Measurements from ENCODE around the gene MTSS2. TPM values are rescaled to one million over a fixed set of nuclear protein-coding genes. Genes with fewer than 3 reads are reported as not detected.

MTSS2 gene
- total RNA-seq, 5 donors from 2014 or later (not counting 1 experiment from before 2014, with no cell fraction given), result 2.2 to 7.1 (median 5.1) TPM

DNA sequence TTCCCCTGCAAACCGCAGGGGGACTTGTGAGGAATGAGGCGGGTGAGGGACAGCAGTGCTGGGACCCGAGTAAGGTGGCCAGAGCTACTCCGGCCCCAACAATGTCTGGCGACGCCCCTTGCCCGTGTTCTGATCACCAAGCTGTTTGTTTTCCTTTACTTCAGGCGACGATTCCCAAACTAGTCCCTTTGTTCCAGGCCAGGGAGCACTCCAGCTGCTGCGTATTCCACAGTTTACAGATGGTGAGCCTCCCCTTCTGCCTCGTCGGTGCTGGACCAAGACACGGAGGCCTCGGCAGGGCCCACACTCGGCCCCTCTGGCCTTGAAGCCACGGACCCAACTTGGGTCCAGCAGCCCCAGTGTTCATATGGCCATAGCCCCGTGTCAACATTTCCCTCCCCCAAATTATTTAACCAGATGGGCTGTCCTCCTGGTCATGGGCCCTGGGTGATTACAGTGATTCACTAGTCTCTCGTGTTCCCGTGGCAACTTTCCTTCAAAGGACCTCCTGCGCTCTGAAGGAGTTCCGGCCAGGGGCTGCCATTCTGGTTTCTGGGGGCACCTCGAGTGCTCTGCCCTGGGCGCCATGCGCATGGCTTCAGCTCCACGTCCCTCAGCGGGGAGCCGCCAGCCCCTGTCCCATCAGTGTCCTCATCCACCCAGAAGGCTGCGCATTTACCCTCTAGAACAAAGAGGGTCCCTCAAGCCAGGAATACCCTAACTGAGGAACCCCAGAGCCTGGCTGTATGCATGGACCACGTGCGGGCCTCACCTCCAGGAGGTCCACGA lies 24.8 kb upstream of the MTSS2 start:
- Mint-ChIP-seq H3K27me3 (no peaks in the 10 kb centered on the region), H3K36me3 (peaks cover 4% of the 10 kb centered on the region), H3K27ac (no peak overlapping the region), H3K9me3 (no peaks in the 10 kb centered on the region), H3K4me3 (no peak overlapping the region), H3K4me1 (no peaks in the 10 kb centered on the region)
- no peaks in the 10 kb centered on the region for H3K9me3 ChIP-seq
- no peak for DNase-seq
- ChIA-PET POLR2A (no interaction called here), CTCF (no interaction called here)
- peaks cover 0 to 6% of the 10 kb centered on the region in 2 experiments for H3K4me1 ChIP-seq (ENCODE audit: control insufficient read depth in 1 of 2, extremely low read depth in 1 of 2, insufficient read depth in 2 of 2, low read length in 2 of 2)
- H3K36me3 ChIP-seq (ENCODE audit: control insufficient read depth in 2 of 2, extremely low read depth in 1 of 2, insufficient read depth in 1 of 2, low read length in 1 of 2), result peaks cover 0 to 7% of the 10 kb centered on the region in 2 donors
- H3K4me3 ChIP-seq (ENCODE audit: control insufficient read depth in 1 of 2, extremely low read depth in 1 of 2, low read length in 1 of 2), result no peak overlapping the region
- WGBS (ENCODE audit: insufficient coverage), result 97% methylated on average over 29 of the region's 31 CpGs
- H3K27ac ChIP-seq (ENCODE audit: low read length), result no peak overlapping the region
- H3K27me3 ChIP-seq (replicated peaks in 1 of 2; ENCODE audit: control insufficient read depth in 2 of 2, extremely low read depth in 1 of 2, insufficient read depth in 2 of 2, low read length in 1 of 2), result no peaks in the 10 kb centered on the region
- no peak for ATAC-seq (replicated peaks in 1 of 4)

DNA sequence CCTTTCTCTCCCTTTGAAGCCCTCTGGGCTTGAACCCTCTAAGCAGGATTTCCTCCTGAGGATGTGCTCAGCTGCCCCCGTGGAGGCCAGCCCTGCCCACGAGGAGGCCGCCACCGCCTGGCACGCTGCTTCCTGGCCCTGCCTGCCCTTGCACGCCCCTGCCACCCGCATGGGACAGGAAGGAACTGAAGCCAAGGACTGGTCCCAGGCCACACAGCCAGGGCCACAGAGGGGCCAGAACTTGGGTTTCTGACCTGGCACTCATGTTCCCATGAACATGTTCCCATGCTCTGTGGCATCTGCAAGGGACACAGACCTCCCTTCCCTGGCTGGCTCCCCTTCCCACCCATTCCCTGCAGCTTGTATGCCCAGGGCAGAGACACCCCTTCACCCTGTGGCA lies 24.1 kb upstream of the MTSS2 start:
- Histone ChIP-seq H3K9me3 (no peaks in the 10 kb centered on the region), H3K4me1 (ENCODE audit: control insufficient read depth in 1 of 2, extremely low read depth in 1 of 2, insufficient read depth in 2 of 2, low read length in 2 of 2) (peaks cover 0 to 6% of the 10 kb centered on the region in 2 experiments), H3K27ac (ENCODE audit: low read length) (no peak overlapping the region), H3K36me3 (ENCODE audit: control insufficient read depth in 2 of 2, extremely low read depth in 1 of 2, insufficient read depth in 1 of 2, low read length in 1 of 2) (peaks cover 0 to 7% of the 10 kb centered on the region in 2 donors), H3K27me3 (replicated peaks in 1 of 2; ENCODE audit: control insufficient read depth in 2 of 2, extremely low read depth in 1 of 2, insufficient read depth in 2 of 2, low read length in 1 of 2) (no peaks in the 10 kb centered on the region), H3K4me3 (ENCODE audit: control insufficient read depth in 1 of 2, extremely low read depth in 1 of 2, low read length in 1 of 2) (no peak overlapping the region)
- ChIA-PET POLR2A (no interaction called here), CTCF (no interaction called here)
- H3K27me3 Mint-ChIP-seq, result no peaks in the 10 kb centered on the region
- H3K36me3 Mint-ChIP-seq, result peaks cover 4% of the 10 kb centered on the region
- ATAC-seq (replicated peaks in 1 of 4) (peak in 1 of 4 experiments; percentile 30), DNase-seq (no peak)
- H3K27ac Mint-ChIP-seq, result no peak overlapping the region
- no peaks in the 10 kb centered on the region for H3K4me1 Mint-ChIP-seq
- H3K4me3 Mint-ChIP-seq, result no peak overlapping the region
- H3K9me3 Mint-ChIP-seq, result no peaks in the 10 kb centered on the region
- WGBS (ENCODE audit: insufficient coverage), result 45% methylated on average over 7 of the region's 7 CpGs

DNA sequence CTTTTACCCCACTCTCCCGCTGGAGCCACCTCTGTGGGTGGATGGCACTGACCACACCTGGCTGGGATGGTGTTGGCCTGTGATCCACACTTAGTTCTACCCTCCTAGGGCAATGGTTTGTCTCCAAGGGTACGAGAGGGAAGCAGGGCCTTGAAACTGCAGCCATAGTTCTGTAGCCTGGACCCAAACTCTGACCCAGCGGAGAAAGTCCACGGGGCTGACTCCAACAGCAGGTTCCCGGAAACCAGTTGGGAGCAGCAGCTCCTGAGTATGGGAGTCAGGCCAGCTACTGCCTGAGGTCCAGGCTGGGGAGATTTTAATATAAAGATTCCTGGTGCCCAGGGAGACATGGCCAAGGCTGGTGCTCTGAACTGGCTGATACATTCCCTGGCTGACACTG lies 23.6 kb upstream of the MTSS2 start:
- Histone ChIP-seq H3K36me3 (ENCODE audit: control insufficient read depth in 2 of 2, extremely low read depth in 1 of 2, insufficient read depth in 1 of 2, low read length in 1 of 2) (peaks cover 0 to 7% of the 10 kb centered on the region in 2 donors), H3K4me3 (ENCODE audit: control insufficient read depth in 1 of 2, extremely low read depth in 1 of 2, low read length in 1 of 2) (no peak overlapping the region), H3K27me3 (replicated peaks in 1 of 2; ENCODE audit: control insufficient read depth in 2 of 2, extremely low read depth in 1 of 2, insufficient read depth in 2 of 2, low read length in 1 of 2) (no peaks in the 10 kb centered on the region), H3K9me3 (no peaks in the 10 kb centered on the region), H3K27ac (ENCODE audit: low read length) (no peak overlapping the region), H3K4me1 (ENCODE audit: control insufficient read depth in 1 of 2, extremely low read depth in 1 of 2, insufficient read depth in 2 of 2, low read length in 2 of 2) (peaks cover 0 to 6% of the 10 kb centered on the region in 2 experiments)
- no peaks in the 10 kb centered on the region for H3K27me3 Mint-ChIP-seq
- ChIA-PET CTCF (no interaction called here), POLR2A (no interaction called here)
- no peaks in the 10 kb centered on the region for H3K4me1 Mint-ChIP-seq
- no peaks in the 10 kb centered on the region for H3K9me3 Mint-ChIP-seq
- H3K36me3 Mint-ChIP-seq, result peaks cover 4% of the 10 kb centered on the region
- no peak overlapping the region for H3K27ac Mint-ChIP-seq
- no peak for ATAC-seq (replicated peaks in 1 of 4)
- DNase-seq, result no peak
- no peak overlapping the region for H3K4me3 Mint-ChIP-seq
- 98% methylated on average over 5 of the region's 5 CpGs for WGBS (ENCODE audit: insufficient coverage)

DNA sequence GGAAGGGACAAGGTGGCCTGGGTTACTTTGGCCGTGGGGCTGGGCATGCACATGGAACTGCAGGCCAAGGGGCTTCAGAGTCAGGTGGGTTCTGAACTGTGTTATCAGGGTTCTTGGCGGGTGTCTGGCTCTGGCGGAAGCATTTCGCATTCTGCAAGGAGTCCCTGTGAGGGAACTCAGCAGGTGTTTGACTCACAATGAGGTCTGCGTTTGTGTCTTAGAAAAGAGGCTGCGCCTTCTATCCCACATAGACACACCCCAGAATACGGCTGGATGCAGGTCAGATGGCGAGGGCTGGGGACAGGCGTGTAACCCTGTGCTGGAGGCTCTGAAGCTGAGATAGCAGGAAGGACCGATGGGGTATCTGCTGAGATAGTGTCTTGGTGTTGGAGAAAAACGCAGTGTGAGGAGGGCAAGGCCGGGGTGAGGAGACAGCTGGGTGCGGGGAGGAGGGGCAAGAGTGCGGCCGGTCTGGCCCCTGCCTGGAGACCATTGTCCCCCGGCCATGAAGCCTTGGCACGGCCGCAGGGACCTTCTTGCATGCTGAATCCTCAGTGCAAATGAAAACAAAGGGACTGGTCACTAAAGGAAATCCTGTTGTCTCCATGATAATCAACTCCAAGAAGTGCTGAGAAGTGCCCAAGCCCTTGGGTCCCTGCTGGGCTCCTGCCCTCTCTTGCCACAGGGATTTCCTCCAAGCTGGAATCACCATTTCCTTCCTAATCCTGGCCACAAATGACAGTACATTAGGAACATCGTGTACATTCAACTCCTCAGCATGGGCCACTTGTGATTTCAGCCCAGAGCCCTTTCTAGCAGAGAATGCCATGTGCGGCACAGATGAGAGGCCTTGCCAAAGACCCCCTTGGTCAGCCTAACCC lies 22.8 kb upstream of the MTSS2 start:
- H3K36me3 ChIP-seq (ENCODE audit: control insufficient read depth in 2 of 2, extremely low read depth in 1 of 2, insufficient read depth in 1 of 2, low read length in 1 of 2), result peaks cover 0 to 7% of the 10 kb centered on the region in 2 donors
- no peaks in the 10 kb centered on the region for H3K9me3 ChIP-seq
- no peaks in the 10 kb centered on the region for H3K27me3 ChIP-seq (replicated peaks in 1 of 2; ENCODE audit: control insufficient read depth in 2 of 2, extremely low read depth in 1 of 2, insufficient read depth in 2 of 2, low read length in 1 of 2)
- Mint-ChIP-seq H3K27ac (no peak overlapping the region), H3K4me1 (peaks cover 0 to 5% (median 0%) of the 10 kb centered on the region in 3 donors), H3K36me3 (peaks cover 4% of the 10 kb centered on the region), H3K27me3 (no peaks in the 10 kb centered on the region), H3K4me3 (no peak overlapping the region), H3K9me3 (no peaks in the 10 kb centered on the region)
- ChIA-PET POLR2A (interaction anchor here in 1 of 2 donors (0.7 kb wide), 1 partner anchor 36 kb away, joined by 4 read pairs; no protein-coding TSS in a partner anchor), CTCF (no interaction called here)
- 98% methylated on average over 10 of the region's 20 CpGs for WGBS (ENCODE audit: insufficient coverage)
- ATAC-seq (replicated peaks in 1 of 4) (no peak), DNase-seq (no peak)
- H3K4me3 ChIP-seq (ENCODE audit: control insufficient read depth in 1 of 2, extremely low read depth in 1 of 2, low read length in 1 of 2), result no peak overlapping the region
- no peak overlapping the region for H3K27ac ChIP-seq (ENCODE audit: low read length)
- peaks cover 0 to 6% of the 10 kb centered on the region in 2 experiments for H3K4me1 ChIP-seq (ENCODE audit: control insufficient read depth in 1 of 2, extremely low read depth in 1 of 2, insufficient read depth in 2 of 2, low read length in 2 of 2)

DNA sequence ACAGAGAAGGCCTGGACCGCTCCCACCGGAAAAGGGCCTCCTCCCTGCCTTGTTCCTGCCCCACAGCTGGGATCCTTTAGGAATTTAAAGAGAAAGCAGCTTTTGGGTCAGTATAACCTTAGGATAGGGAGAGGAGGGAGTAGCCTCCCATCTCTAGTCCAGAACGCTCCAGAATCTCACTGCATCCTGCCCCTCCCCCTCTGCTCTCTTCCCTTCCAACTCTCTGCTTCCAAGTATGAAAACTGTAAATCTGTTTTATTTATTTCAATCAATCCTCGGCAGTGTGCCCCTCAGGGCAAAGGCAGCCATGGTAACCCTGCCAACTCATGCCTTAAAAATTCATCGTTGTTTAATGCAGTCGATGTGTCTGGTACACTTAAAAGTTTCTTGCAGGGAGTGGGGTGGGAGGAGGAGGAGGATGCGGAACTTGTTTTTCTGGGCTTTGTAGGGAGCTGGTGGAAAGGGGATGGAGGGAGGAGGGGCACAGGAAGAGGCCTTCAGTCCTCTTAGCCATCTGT lies 21.2 kb upstream of the MTSS2 start:
- DNase-seq (no peak), ATAC-seq (replicated peaks in 1 of 4) (no peak)
- H3K27me3 Mint-ChIP-seq, result no peaks in the 10 kb centered on the region
- Histone ChIP-seq H3K36me3 (ENCODE audit: control insufficient read depth in 2 of 2, extremely low read depth in 1 of 2, insufficient read depth in 1 of 2, low read length in 1 of 2) (peaks cover 0 to 7% of the 10 kb centered on the region in 2 donors), H3K27ac (ENCODE audit: low read length) (no peak overlapping the region), H3K4me1 (ENCODE audit: control insufficient read depth in 1 of 2, extremely low read depth in 1 of 2, insufficient read depth in 2 of 2, low read length in 2 of 2) (peaks cover 0 to 6% of the 10 kb centered on the region in 2 experiments), H3K9me3 (no peaks in the 10 kb centered on the region), H3K27me3 (replicated peaks in 1 of 2; ENCODE audit: control insufficient read depth in 2 of 2, extremely low read depth in 1 of 2, insufficient read depth in 2 of 2, low read length in 1 of 2) (no peaks in the 10 kb centered on the region), H3K4me3 (ENCODE audit: control insufficient read depth in 1 of 2, extremely low read depth in 1 of 2, low read length in 1 of 2) (no peak overlapping the region)
- H3K4me1 Mint-ChIP-seq, result peaks cover 0 to 8% (median 0%) of the 10 kb centered on the region in 3 donors
- 98% methylated on average over 4 of the region's 7 CpGs for WGBS (ENCODE audit: insufficient coverage)
- peaks cover 4% of the 10 kb centered on the region for H3K36me3 Mint-ChIP-seq
- no peak overlapping the region for H3K27ac Mint-ChIP-seq
- no peak overlapping the region for H3K4me3 Mint-ChIP-seq
- no peaks in the 10 kb centered on the region for H3K9me3 Mint-ChIP-seq
- ChIA-PET POLR2A (no interaction called here), CTCF (no interaction called here)

DNA sequence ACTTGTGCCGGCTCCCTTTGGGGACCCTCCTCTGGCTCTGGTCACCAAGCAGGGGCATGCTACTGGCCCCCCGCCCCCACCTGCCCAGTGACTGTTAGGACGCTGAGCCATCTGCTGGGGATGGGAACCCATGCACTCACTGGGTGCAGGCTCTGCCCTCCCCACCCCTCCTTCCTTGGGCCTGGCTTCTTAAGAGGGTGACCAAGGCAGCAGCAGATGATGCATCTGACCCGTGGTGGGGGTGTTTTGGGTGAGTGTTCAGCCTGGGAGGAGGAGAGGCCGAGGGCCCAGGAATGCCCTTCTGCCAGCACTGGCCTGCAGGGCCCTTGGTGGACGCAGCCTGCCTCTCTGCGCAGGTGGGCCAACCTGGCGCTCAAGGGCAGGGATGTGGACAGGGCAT lies 19.2 kb upstream of the MTSS2 start:
- WGBS (ENCODE audit: insufficient coverage), result 95% methylated on average over 4 of the region's 8 CpGs
- no peaks in the 10 kb centered on the region for H3K27me3 ChIP-seq (replicated peaks in 1 of 2; ENCODE audit: control insufficient read depth in 2 of 2, extremely low read depth in 1 of 2, insufficient read depth in 2 of 2, low read length in 1 of 2)
- ChIA-PET POLR2A (no interaction called here), CTCF (no interaction called here)
- Mint-ChIP-seq H3K4me1 (peaks cover 0 to 13% (median 0%) of the 10 kb centered on the region in 3 donors), H3K27ac (no peak overlapping the region), H3K4me3 (no peak overlapping the region), H3K27me3 (no peaks in the 10 kb centered on the region), H3K36me3 (no peaks in the 10 kb centered on the region), H3K9me3 (no peaks in the 10 kb centered on the region)
- H3K36me3 ChIP-seq (ENCODE audit: control insufficient read depth in 2 of 2, extremely low read depth in 1 of 2, insufficient read depth in 1 of 2, low read length in 1 of 2), result peaks cover 8 to 10% of the 10 kb centered on the region in 2 donors
- H3K9me3 ChIP-seq, result no peaks in the 10 kb centered on the region
- H3K27ac ChIP-seq (ENCODE audit: low read length), result no peak overlapping the region
- DNase-seq, result no peak
- no peak for ATAC-seq (replicated peaks in 1 of 4)
- peaks cover 0 to 4% of the 10 kb centered on the region in 2 experiments for H3K4me1 ChIP-seq (ENCODE audit: control insufficient read depth in 1 of 2, extremely low read depth in 1 of 2, insufficient read depth in 2 of 2, low read length in 2 of 2)
- H3K4me3 ChIP-seq (ENCODE audit: control insufficient read depth in 1 of 2, extremely low read depth in 1 of 2, low read length in 1 of 2), result no peak overlapping the region

Data from T-cell (primary cell).